Measurements from ENCODE around the gene AGRN.
A peak's percentile ranks its signal among the peaks of the same experiment; 100 is the strongest.
"Not testable (repeated sequence)": the region's sequence is repeated elsewhere in the genome, so short reads cannot be mapped to it uniquely, and the experiment has no call there.

The AGRN gene

GRCh38 chr1:1073743-1074587 is 54.0 kb downstream of the AGRN start, which contains the start of gene RNF223:
Gene RNF223 (minus strand): TSS chr1:1074306. CDS start chr1:1072566, 1,740 bp downstream.
- H2AFZ ChIP-seq (ENCODE audit: low read depth, low read length): no peak within 1 kb of the TSS

GRCh38 chr1:1074631-1075147 is 54.8 kb downstream of the AGRN start:
- H3K9me3 ChIP-seq (ENCODE audit: control insufficient read depth, low read length): no peaks in the 10 kb centered on the region
- H2BK5ac ChIP-seq (ENCODE audit: low read depth, low read length, poor library complexity, severe bottlenecking): no peak overlapping the region
- no peak overlapping the region for H3K4ac ChIP-seq (ENCODE audit: low read depth in 1 of 2, low read length in 2 of 2)
- peak overlapping the region; percentile 76 for H4K91ac ChIP-seq (ENCODE audit: low read length)
- H3K27me3 ChIP-seq (ENCODE audit: control insufficient read depth in 1 of 2, insufficient read depth in 1 of 2, low read length in 2 of 2): peaks cover 0 to 39% of the 10 kb centered on the region in 2 experiments
- H3K9ac ChIP-seq (ENCODE audit: low read length): no peak overlapping the region
- no peak overlapping the region for H3K23ac ChIP-seq (ENCODE audit: low read length in 2 of 2)
- no peaks in the 10 kb centered on the region for H3K36me3 ChIP-seq (ENCODE audit: control insufficient read depth in 1 of 2, insufficient read depth in 2 of 2, low read depth in 1 of 2, low read length in 2 of 2)
- no peak overlapping the region for H3K27ac ChIP-seq (ENCODE audit: low read length, poor library complexity, severe bottlenecking)
- WGBS: 87% methylated on average over 14 of the region's 14 CpGs
- H3K18ac ChIP-seq (ENCODE audit: low read depth in 1 of 2, low read length in 2 of 2): peak overlapping the region in 1 of 2 experiments; percentile 16
- H3K4me1 ChIP-seq (ENCODE audit: control insufficient read depth, insufficient read depth, low read depth, low read length): peaks cover 20% of the 10 kb centered on the region
- H2AFZ ChIP-seq (ENCODE audit: low read depth, low read length): no peak overlapping the region
- H2BK12ac ChIP-seq (ENCODE audit: low read length in 2 of 2): no peak overlapping the region
- H3K4me2 ChIP-seq (ENCODE audit: low read length, poor library complexity, severe bottlenecking): no peak overlapping the region
- H2AK5ac ChIP-seq (ENCODE audit: low read length, severe bottlenecking): no peak overlapping the region
- H4K8ac ChIP-seq (ENCODE audit: low read length): no peak overlapping the region
- no peak overlapping the region for H3K14ac ChIP-seq (ENCODE audit: low read length in 2 of 2)
- no peaks in the 10 kb centered on the region for H3K79me1 ChIP-seq (replicated peaks; ENCODE audit: low read length, poor library complexity, severe bottlenecking)
- DNase-seq: no peak
- no peak overlapping the region for H2BK120ac ChIP-seq (ENCODE audit: low read depth, low read length)
- H2BK15ac ChIP-seq (ENCODE audit: low read depth, poor library complexity, severe bottlenecking): no peak overlapping the region
- H3K4me3 ChIP-seq (ENCODE audit: insufficient read depth in 1 of 2, low read depth in 1 of 2, low read length in 2 of 2): no peak overlapping the region

More at GRCh38 chr1:1073743-1074587, 54.0 kb downstream of the AGRN start, which contains the start of gene RNF223:
- WGBS: 88% methylated on average over 32 of the region's 35 CpGs
- Histone ChIP-seq H2BK12ac (ENCODE audit: low read length in 2 of 2) (no peak within 1 kb of the TSS), H3K4me1 (ENCODE audit: control insufficient read depth, insufficient read depth, low read depth, low read length) (peaks cover 20% of the 10 kb centered on the region), H3K27ac (ENCODE audit: low read length, poor library complexity, severe bottlenecking) (no peak within 1 kb of the TSS), H3K4me2 (ENCODE audit: low read length, poor library complexity, severe bottlenecking) (no peak within 1 kb of the TSS), H3K36me3 (ENCODE audit: control insufficient read depth in 1 of 2, insufficient read depth in 2 of 2, low read depth in 1 of 2, low read length in 2 of 2) (no peaks in the 10 kb centered on the region), H3K9me3 (ENCODE audit: control insufficient read depth, low read length) (no peaks in the 10 kb centered on the region), H3K9ac (ENCODE audit: low read length) (no peak within 1 kb of the TSS), H3K4ac (ENCODE audit: low read depth in 1 of 2, low read length in 2 of 2) (no peak within 1 kb of the TSS), H4K8ac (ENCODE audit: low read length) (no peak within 1 kb of the TSS), H3K18ac (ENCODE audit: low read depth in 1 of 2, low read length in 2 of 2) (peak within 1 kb of the TSS in 1 of 2 experiments; percentile 16), H3K4me3 (ENCODE audit: insufficient read depth in 1 of 2, low read depth in 1 of 2, low read length in 2 of 2) (no peak within 1 kb of the TSS), H2BK15ac (ENCODE audit: low read depth, poor library complexity, severe bottlenecking) (no peak within 1 kb of the TSS), H3K14ac (ENCODE audit: low read length in 2 of 2) (no peak within 1 kb of the TSS), H4K91ac (ENCODE audit: low read length) (peak within 1 kb of the TSS; percentile 76), H2BK120ac (ENCODE audit: low read depth, low read length) (no peak within 1 kb of the TSS), H3K23ac (ENCODE audit: low read length in 2 of 2) (no peak within 1 kb of the TSS), H3K79me1 (replicated peaks; ENCODE audit: low read length, poor library complexity, severe bottlenecking) (no peaks in the 10 kb centered on the region), H2BK5ac (ENCODE audit: low read depth, low read length, poor library complexity, severe bottlenecking) (no peak within 1 kb of the TSS), H3K27me3 (ENCODE audit: control insufficient read depth in 1 of 2, insufficient read depth in 1 of 2, low read length in 2 of 2) (peaks cover 0 to 42% of the 10 kb centered on the region in 2 experiments), H2AK5ac (ENCODE audit: low read length, severe bottlenecking) (no peak within 1 kb of the TSS)
- DNase-seq: no peak

DNA sequence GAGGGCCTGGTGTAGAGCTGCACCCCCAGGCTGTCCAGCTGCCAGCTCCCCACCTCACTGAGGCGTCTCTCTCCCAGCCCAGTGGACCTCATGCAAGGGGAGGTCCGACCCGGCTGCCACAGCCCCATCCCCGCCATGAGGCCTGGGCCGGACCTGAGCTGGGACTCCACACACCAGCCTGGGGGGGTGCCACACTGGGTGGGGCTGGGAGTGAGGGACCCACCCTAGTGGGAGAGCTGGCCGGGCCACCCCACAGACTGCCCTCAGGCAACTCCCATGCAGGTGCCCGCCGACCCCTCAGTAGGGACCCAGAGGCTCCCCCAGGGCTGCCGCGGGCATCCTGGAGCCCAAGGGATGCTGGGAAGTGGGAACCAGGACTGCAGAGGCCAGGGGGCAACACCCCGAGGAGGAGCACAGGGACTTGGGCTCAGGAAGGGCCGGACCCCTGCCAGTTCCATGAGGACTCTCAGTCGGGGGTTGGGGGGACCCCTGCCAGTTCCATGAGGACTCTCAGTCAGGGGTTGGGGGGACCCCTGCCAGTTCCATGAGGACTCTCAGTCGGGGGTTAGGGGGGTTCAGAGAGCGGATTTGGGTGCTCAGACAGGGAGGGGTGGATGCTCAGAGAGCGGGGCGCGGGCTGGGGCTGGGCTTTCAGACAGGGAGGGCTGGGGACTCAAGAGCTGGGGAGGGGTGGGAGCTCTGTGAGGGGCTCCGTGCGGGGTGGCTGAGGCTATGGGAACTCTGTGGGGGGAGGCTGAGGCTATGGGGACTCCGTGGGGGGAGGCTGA is 55.4 kb downstream of the AGRN start:
- DNase-seq: no peak
- Histone ChIP-seq H2BK12ac (ENCODE audit: low read length in 2 of 2) (no peak overlapping the region), H3K18ac (ENCODE audit: low read depth in 1 of 2, low read length in 2 of 2) (no peak overlapping the region), H2BK5ac (ENCODE audit: low read depth, low read length, poor library complexity, severe bottlenecking) (no peak overlapping the region), H3K36me3 (ENCODE audit: control insufficient read depth in 1 of 2, insufficient read depth in 2 of 2, low read depth in 1 of 2, low read length in 2 of 2) (no peaks in the 10 kb centered on the region), H4K8ac (ENCODE audit: low read length) (no peak overlapping the region), H3K4ac (ENCODE audit: low read depth in 1 of 2, low read length in 2 of 2) (no peak overlapping the region), H3K9me3 (ENCODE audit: control insufficient read depth, low read length) (no peaks in the 10 kb centered on the region), H4K91ac (ENCODE audit: low read length) (no peak overlapping the region), H3K23ac (ENCODE audit: low read length in 2 of 2) (no peak overlapping the region), H3K27ac (ENCODE audit: low read length, poor library complexity, severe bottlenecking) (no peak overlapping the region), H3K27me3 (ENCODE audit: control insufficient read depth in 1 of 2, insufficient read depth in 1 of 2, low read length in 2 of 2) (peaks cover 0 to 38% of the 10 kb centered on the region in 2 experiments), H3K14ac (ENCODE audit: low read length in 2 of 2) (no peak overlapping the region), H3K79me1 (replicated peaks; ENCODE audit: low read length, poor library complexity, severe bottlenecking) (no peaks in the 10 kb centered on the region), H2AK5ac (ENCODE audit: low read length, severe bottlenecking) (no peak overlapping the region), H2BK120ac (ENCODE audit: low read depth, low read length) (no peak overlapping the region), H3K4me2 (ENCODE audit: low read length, poor library complexity, severe bottlenecking) (no peak overlapping the region), H2AFZ (ENCODE audit: low read depth, low read length) (no peak overlapping the region), H3K9ac (ENCODE audit: low read length) (no peak overlapping the region), H3K4me1 (ENCODE audit: control insufficient read depth, insufficient read depth, low read depth, low read length) (peaks cover 20% of the 10 kb centered on the region), H2BK15ac (ENCODE audit: low read depth, poor library complexity, severe bottlenecking) (no peak overlapping the region), H3K4me3 (ENCODE audit: insufficient read depth in 1 of 2, low read depth in 1 of 2, low read length in 2 of 2) (no peak overlapping the region)
- WGBS: 75% methylated on average over 21 of the region's 21 CpGs

DNA sequence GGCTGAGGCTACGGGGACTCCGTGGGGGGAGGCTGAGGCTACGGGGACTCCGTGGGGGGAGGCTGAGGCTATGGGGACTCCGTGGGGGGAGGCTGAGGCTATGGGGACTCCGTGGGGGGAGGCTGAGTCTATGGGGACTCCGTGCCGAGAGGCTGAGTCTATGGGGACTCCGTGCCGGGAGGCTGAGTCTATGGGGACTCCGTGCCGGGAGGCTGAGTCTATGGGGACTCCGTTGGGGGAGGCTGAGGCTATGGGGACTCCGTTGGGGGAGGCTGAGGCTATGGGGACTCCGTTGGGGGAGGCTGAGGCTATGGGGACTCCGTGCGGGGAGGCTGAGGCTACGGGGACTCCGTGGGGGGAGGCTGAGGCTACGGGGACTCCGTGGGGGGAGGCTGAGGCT is 57.5 kb downstream of the AGRN start:
- not testable (repeated sequence) for H3K4me2 ChIP-seq (ENCODE audit: low read length, poor library complexity, severe bottlenecking); H3K23ac ChIP-seq (ENCODE audit: low read length in 2 of 2); H3K14ac ChIP-seq (ENCODE audit: low read length in 2 of 2); H2AFZ ChIP-seq (ENCODE audit: low read depth, low read length); H2BK5ac ChIP-seq (ENCODE audit: low read depth, low read length, poor library complexity, severe bottlenecking); H4K91ac ChIP-seq (ENCODE audit: low read length); H2BK15ac ChIP-seq (ENCODE audit: low read depth, poor library complexity, severe bottlenecking); H3K9ac ChIP-seq (ENCODE audit: low read length); H3K4ac ChIP-seq (ENCODE audit: low read depth in 1 of 2, low read length in 2 of 2); H3K9me3 ChIP-seq (ENCODE audit: control insufficient read depth, low read length); H3K79me1 ChIP-seq (replicated peaks; ENCODE audit: low read length, poor library complexity, severe bottlenecking); H4K8ac ChIP-seq (ENCODE audit: low read length); H2BK120ac ChIP-seq (ENCODE audit: low read depth, low read length); H3K27ac ChIP-seq (ENCODE audit: low read length, poor library complexity, severe bottlenecking); H2AK5ac ChIP-seq (ENCODE audit: low read length, severe bottlenecking); DNase-seq; H3K4me3 ChIP-seq (ENCODE audit: insufficient read depth in 1 of 2, low read depth in 1 of 2, low read length in 2 of 2); H3K18ac ChIP-seq (ENCODE audit: low read depth in 1 of 2, low read length in 2 of 2); H2BK12ac ChIP-seq (ENCODE audit: low read length in 2 of 2)
- 91% methylated on average over 9 of the region's 21 CpGs for WGBS
- H3K27me3 ChIP-seq (ENCODE audit: control insufficient read depth in 1 of 2, insufficient read depth in 1 of 2, low read length in 2 of 2): peaks cover 0 to 30% of the 10 kb centered on the region in 2 experiments
- H3K4me1 ChIP-seq (ENCODE audit: control insufficient read depth, insufficient read depth, low read depth, low read length): peaks cover 20% of the 10 kb centered on the region
- H3K36me3 ChIP-seq (ENCODE audit: control insufficient read depth in 1 of 2, insufficient read depth in 2 of 2, low read depth in 1 of 2, low read length in 2 of 2): peaks cover 0 to 11% of the 10 kb centered on the region in 2 experiments
